Glutamatergic neuron (in vitro differentiated cells): ENCODE data around the gene TAL1. TPM values are rescaled to one million over a fixed set of nuclear protein-coding genes. Genes with fewer than 3 reads are reported as not detected.

ENCODE experiments used
- DNase-seq: peaks from one replicate; pipeline ENCODE4 v3.0.0; 2022
- H3K27ac Mint-ChIP-seq: one replicate; pipeline ENCODE4 v1.8.0; 2020; ENCODE audit warnings: mild to moderate bottlenecking, mixed read lengths, inconsistent platforms; ENCODE audit not compliant: unreplicated experiment
- H3K27me3 Mint-ChIP-seq: one replicate; pipeline ENCODE4 v1.8.0; 2020; ENCODE audit warnings: mild to moderate bottlenecking, moderate library complexity, mixed read lengths, inconsistent platforms; ENCODE audit not compliant: unreplicated experiment
- H3K36me3 Mint-ChIP-seq: one replicate; pipeline ENCODE4 v1.8.0; 2020; ENCODE audit warnings: mild to moderate bottlenecking, mixed read lengths, inconsistent platforms; ENCODE audit not compliant: unreplicated experiment
- H3K4me1 Mint-ChIP-seq: one replicate; pipeline ENCODE4 v1.8.0; 2020; ENCODE audit warnings: mild to moderate bottlenecking, low read depth, mixed read lengths, inconsistent platforms; ENCODE audit not compliant: unreplicated experiment
- H3K4me3 Mint-ChIP-seq: one replicate; pipeline ENCODE4 v1.8.0; 2020; ENCODE audit warnings: mild to moderate bottlenecking, mixed read lengths, inconsistent platforms; ENCODE audit not compliant: unreplicated experiment
- H3K9me3 Mint-ChIP-seq: one replicate; pipeline ENCODE4 v1.8.0; 2020; ENCODE audit warnings: mild to moderate bottlenecking, moderate library complexity, mixed read lengths, inconsistent platforms; ENCODE audit not compliant: unreplicated experiment
- total RNA-seq: library from RNA; stranded (reverse); fragmentation: NEBNext Ultra II Directional; extraction: Animal tissue kit (Norgen Biotek cat#: 25700); gene quantifications from one replicate; pipeline ENCODE4 v1.2.1, GENCODE V29; 2021; ENCODE audit not compliant: unreplicated experiment
- TF ChIP-seq, protein P1 (sequence below): fragments of 200-600 bp; sonication (generic); IDR thresholded peaks from one replicate; pipeline ENCODE4 v1.5.0; 2021; ENCODE audit not compliant: partially characterized antibody, unreplicated experiment

The TAL1 gene
- total RNA-seq, 1 donor from 2014 or later: 2.1 TPM

DNA sequence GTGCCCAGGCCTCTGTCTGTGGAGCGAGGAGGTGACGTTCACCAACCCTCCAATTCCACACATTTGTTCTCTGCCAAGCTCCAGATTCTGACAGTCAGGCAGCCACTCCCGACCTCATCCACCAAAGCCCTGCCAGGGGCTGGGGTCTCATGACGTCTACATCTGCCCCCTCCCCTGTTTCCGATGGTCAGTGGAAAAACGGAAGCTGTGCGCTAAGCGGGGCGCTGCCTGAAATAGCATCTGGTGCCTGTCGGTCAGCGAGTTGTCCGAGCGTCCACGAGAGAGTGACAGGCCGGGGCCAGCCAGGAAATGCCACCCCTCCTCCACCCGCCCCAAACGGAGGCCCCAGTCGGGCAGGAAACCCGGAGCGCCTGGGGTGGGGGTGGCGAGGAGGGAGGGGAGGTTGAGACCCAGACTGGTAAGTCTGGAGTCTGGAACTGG lies 3.2 kb upstream of the TAL1 start:
- no peak overlapping the region for H3K27ac Mint-ChIP-seq
- peaks cover 34% of the 10 kb centered on the region for H3K27me3 Mint-ChIP-seq
- H3K4me3 Mint-ChIP-seq: no peak overlapping the region
- TF ChIP-seq, protein P1, sequence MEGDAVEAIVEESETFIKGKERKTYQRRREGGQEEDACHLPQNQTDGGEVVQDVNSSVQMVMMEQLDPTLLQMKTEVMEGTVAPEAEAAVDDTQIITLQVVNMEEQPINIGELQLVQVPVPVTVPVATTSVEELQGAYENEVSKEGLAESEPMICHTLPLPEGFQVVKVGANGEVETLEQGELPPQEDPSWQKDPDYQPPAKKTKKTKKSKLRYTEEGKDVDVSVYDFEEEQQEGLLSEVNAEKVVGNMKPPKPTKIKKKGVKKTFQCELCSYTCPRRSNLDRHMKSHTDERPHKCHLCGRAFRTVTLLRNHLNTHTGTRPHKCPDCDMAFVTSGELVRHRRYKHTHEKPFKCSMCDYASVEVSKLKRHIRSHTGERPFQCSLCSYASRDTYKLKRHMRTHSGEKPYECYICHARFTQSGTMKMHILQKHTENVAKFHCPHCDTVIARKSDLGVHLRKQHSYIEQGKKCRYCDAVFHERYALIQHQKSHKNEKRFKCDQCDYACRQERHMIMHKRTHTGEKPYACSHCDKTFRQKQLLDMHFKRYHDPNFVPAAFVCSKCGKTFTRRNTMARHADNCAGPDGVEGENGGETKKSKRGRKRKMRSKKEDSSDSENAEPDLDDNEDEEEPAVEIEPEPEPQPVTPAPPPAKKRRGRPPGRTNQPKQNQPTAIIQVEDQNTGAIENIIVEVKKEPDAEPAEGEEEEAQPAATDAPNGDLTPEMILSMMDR: no peak
- H3K4me1 Mint-ChIP-seq: peaks cover 5% of the 10 kb centered on the region
- DNase-seq: no peak
- H3K36me3 Mint-ChIP-seq: no peaks in the 10 kb centered on the region
- peaks cover 12% of the 10 kb centered on the region for H3K9me3 Mint-ChIP-seq

- no peak for DNase-seq
- Mint-ChIP-seq H3K36me3 (no peaks in the 10 kb centered on the region), H3K27ac (no peak overlapping the region), H3K27me3 (peaks cover 49% of the 10 kb centered on the region), H3K4me3 (no peak overlapping the region), H3K9me3 (peaks cover 15% of the 10 kb centered on the region), H3K4me1 (peaks cover 8% of the 10 kb centered on the region)
- TF ChIP-seq, protein P1: no peak
Observed at GRCh38 chr1:47233186-47233585, 1.2 kb upstream of the TAL1 start.

DNA sequence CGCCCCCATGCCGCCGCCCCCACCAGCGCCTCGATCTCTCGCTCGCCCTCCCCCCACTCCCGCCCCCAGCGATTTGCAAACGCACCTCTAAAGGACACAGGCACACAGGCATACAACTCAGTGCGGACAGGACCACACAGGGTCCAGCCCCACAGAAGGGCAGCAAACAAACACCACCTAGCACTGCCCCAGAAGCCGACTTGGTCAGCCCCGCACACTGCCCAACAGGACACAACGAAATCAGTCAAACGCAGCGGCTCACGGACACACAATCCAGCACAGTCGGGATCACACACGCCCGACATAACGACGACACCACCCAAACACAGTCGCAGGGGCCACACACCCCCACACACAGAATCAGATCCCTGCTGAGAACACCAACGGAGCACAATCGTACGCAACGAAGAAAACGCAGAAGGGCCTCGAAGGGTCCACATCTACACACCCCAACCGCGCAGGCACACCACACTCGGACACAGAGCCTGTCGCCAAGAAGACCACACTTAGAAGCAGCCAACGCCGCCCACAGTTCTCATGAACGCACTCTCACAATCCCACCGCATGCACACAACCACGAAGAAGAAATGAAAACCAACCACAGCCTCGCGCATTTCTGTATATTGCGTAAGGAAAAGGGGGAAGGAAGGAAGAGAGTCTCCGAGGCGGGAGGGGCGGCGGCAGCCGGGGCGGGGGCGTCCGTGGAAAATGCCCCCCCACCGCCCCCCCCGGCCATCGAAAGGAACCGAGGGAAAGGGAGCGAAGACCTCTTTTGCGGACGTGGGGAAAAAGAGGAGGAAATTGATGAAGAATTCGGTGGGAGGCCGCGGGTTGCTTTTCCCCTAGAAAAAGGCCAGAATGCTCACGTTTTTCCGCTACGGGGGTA lies 481 bp downstream of the TAL1 start:
- DNase-seq: no peak
- peaks cover 8% of the 10 kb centered on the region for H3K4me1 Mint-ChIP-seq
- no peaks in the 10 kb centered on the region for H3K36me3 Mint-ChIP-seq
- peak overlapping the region; percentile 86 for H3K4me3 Mint-ChIP-seq
- peaks cover 15% of the 10 kb centered on the region for H3K9me3 Mint-ChIP-seq
- TF ChIP-seq, protein P1: no peak
- peaks cover 60% of the 10 kb centered on the region for H3K27me3 Mint-ChIP-seq
- peak overlapping the region; percentile 78 for H3K27ac Mint-ChIP-seq

GRCh38 chr1:47230692-47231300 lies 1.2 kb downstream of the TAL1 start:
- H3K9me3 Mint-ChIP-seq: peaks cover 15% of the 10 kb centered on the region
- peaks cover 9% of the 10 kb centered on the region for H3K4me1 Mint-ChIP-seq
- no peaks in the 10 kb centered on the region for H3K36me3 Mint-ChIP-seq
- peaks cover 62% of the 10 kb centered on the region for H3K27me3 Mint-ChIP-seq
- H3K27ac Mint-ChIP-seq: no peak overlapping the region
- peak; percentile 51 for DNase-seq
- TF ChIP-seq, protein P1: no peak
- H3K4me3 Mint-ChIP-seq: no peak overlapping the region
